ENCODE measurements around the gene RASSF6. TPM values are rescaled to one million over a fixed set of nuclear protein-coding genes. Genes with fewer than 3 reads are reported as not detected.

The RASSF6 gene
- total RNA-seq, 1 experiment from 2014 or later, result 1.1 TPM

GRCh38 chr4:73541251-73541650, 79.0 kb downstream of the RASSF6 start:
- intact Hi-C loops (cut with micrococcal nuclease), result no loop called here
- ChIA-PET CTCF (no interaction called here), POLR2A (ENCODE audit: unreplicated experiment) (no interaction called here)
- Histone ChIP-seq H3K27me3 (ENCODE audit: low read length) (no peaks in the 10 kb centered on the region), H4K20me1 (ENCODE audit: low read length) (no peaks in the 10 kb centered on the region), H3K4me3 (ENCODE audit: low read length) (no peak overlapping the region), H3K4me1 (ENCODE audit: insufficient read depth, low read length) (peaks cover 10% of the 10 kb centered on the region), H3K9ac (ENCODE audit: low read length) (no peak overlapping the region), H3K36me3 (ENCODE audit: low read depth, low read length) (no peaks in the 10 kb centered on the region), H3F3A (ENCODE audit: low read length, unreplicated experiment) (no peaks in the 10 kb centered on the region), H3K79me2 (ENCODE audit: low read length) (no peaks in the 10 kb centered on the region), H3K9me2 (replicated peaks; ENCODE audit: low read length) (no peaks in the 10 kb centered on the region), H3K4me2 (ENCODE audit: low read length) (no peak overlapping the region), H3K9me3 (ENCODE audit: low read length) (no peaks in the 10 kb centered on the region), H3K27ac (ENCODE audit: low read length) (no peak overlapping the region), H2AFZ (ENCODE audit: low read length) (no peak overlapping the region)
- ATAC-seq (no peak), DNase-seq (no peak)
- TF ChIP-seq EZH2phosphoT487 (IDR thresholded peaks at IDR 0.05; ENCODE audit: borderline replicate concordance, low read length), result no peak
- TF ChIP-seq CTCF (conservative IDR thresholded peaks at IDR 0.05; ENCODE audit: low read depth, low read length), result no peak
- TF ChIP-seq EZH2 (IDR thresholded peaks at IDR 0.05; ENCODE audit: low read length, unreplicated experiment), result no peak
- BruUV-seq (replicated peaks), result no TSS peak

- DNase-seq (no peak), ATAC-seq (no peak)
- Histone ChIP-seq H4K20me1 (ENCODE audit: low read length) (no peaks in the 10 kb centered on the region), H3K9me2 (replicated peaks; ENCODE audit: low read length) (no peaks in the 10 kb centered on the region), H3K4me1 (ENCODE audit: insufficient read depth, low read length) (peaks cover 14% of the 10 kb centered on the region), H3K36me3 (ENCODE audit: low read depth, low read length) (no peaks in the 10 kb centered on the region), H3K4me2 (ENCODE audit: low read length) (no peak overlapping the region), H3K9me3 (ENCODE audit: low read length) (no peaks in the 10 kb centered on the region), H3K27me3 (ENCODE audit: low read length) (no peaks in the 10 kb centered on the region), H3K27ac (ENCODE audit: low read length) (no peak overlapping the region), H2AFZ (ENCODE audit: low read length) (no peak overlapping the region), H3K9ac (ENCODE audit: low read length) (no peak overlapping the region), H3K79me2 (ENCODE audit: low read length) (no peaks in the 10 kb centered on the region), H3F3A (ENCODE audit: low read length, unreplicated experiment) (no peaks in the 10 kb centered on the region), H3K4me3 (ENCODE audit: low read length) (no peak overlapping the region)
- no peak for TF ChIP-seq EZH2phosphoT487 (IDR thresholded peaks at IDR 0.05; ENCODE audit: borderline replicate concordance, low read length)
- ChIA-PET CTCF (no interaction called here), POLR2A (ENCODE audit: unreplicated experiment) (no interaction called here)
- intact Hi-C loops (cut with micrococcal nuclease), result no loop called here
- BruUV-seq (replicated peaks), result no TSS peak
These were observed 79.4 kb downstream of the RASSF6 start for GRCh38 chr4:73540826-73541225.

- Histone ChIP-seq H3K27ac (ENCODE audit: low read length) (no peak overlapping the region), H3K4me1 (ENCODE audit: insufficient read depth, low read length) (peaks cover 23% of the 10 kb centered on the region), H3K36me3 (ENCODE audit: low read depth, low read length) (no peaks in the 10 kb centered on the region), H3K9me2 (replicated peaks; ENCODE audit: low read length) (no peaks in the 10 kb centered on the region), H4K20me1 (ENCODE audit: low read length) (no peaks in the 10 kb centered on the region), H3F3A (ENCODE audit: low read length, unreplicated experiment) (peaks cover 7% of the 10 kb centered on the region), H3K27me3 (ENCODE audit: low read length) (no peaks in the 10 kb centered on the region), H3K79me2 (ENCODE audit: low read length) (no peaks in the 10 kb centered on the region), H3K4me3 (ENCODE audit: low read length) (no peak overlapping the region), H3K4me2 (ENCODE audit: low read length) (no peak overlapping the region), H3K9ac (ENCODE audit: low read length) (no peak overlapping the region), H3K9me3 (ENCODE audit: low read length) (no peaks in the 10 kb centered on the region), H2AFZ (ENCODE audit: low read length) (no peak overlapping the region)
- ATAC-seq (no peak), DNase-seq (no peak)
- intact Hi-C loops (cut with micrococcal nuclease), result no loop called here
- no peak for TF ChIP-seq CTCF (conservative IDR thresholded peaks at IDR 0.05; ENCODE audit: low read depth, low read length)
- TF ChIP-seq EZH2phosphoT487 (IDR thresholded peaks at IDR 0.05; ENCODE audit: borderline replicate concordance, low read length), result no peak
- no peak for TF ChIP-seq EZH2 (IDR thresholded peaks at IDR 0.05; ENCODE audit: low read length, unreplicated experiment)
- CTCF ChIA-PET, result no interaction called here
- BruUV-seq (replicated peaks), result no TSS peak
- POLR2A ChIA-PET (ENCODE audit: unreplicated experiment), result no interaction called here
These were observed 80.8 kb downstream of the RASSF6 start for GRCh38 chr4:73539386-73539785.

Data from PC-3 (cell line).